Adrenal gland (tissue), 12 donors: ENCODE measurements around the gene ANAPC2. TPM values are rescaled to one million over a fixed set of nuclear protein-coding genes. Genes with fewer than 3 reads are reported as not detected.

ENCODE experiments used
- DNase-seq, 7 donors: peaks; one replicate each; pipeline ENCODE4 v3.0.0-alpha.2; 2019 to 2020
- H3K27ac ChIP-seq, 5 donors: fragments of 200-600 bp; sonication (generic) in 4 of 5; 1 replicate in 3 of 5; 2 replicates in 2 of 5; pipeline versions ENCODE4 v1.5.1 to v1.8.0; 2016 to 2020; ENCODE audit warnings: mild to moderate bottlenecking in 1 of 5
- H3K27me3 ChIP-seq: fragments of 200-600 bp; 2 replicates; pipeline ENCODE4 v1.8.0; 2021
- H3K36me3 ChIP-seq, 2 donors: fragments of 200-600 bp; replicated peaks in 1 of 2; 1 replicate in 1 of 2; 2 replicates in 1 of 2; pipeline versions ENCODE4 v1.5.1 to v1.8.0; 2018 to 2022
- H3K4me1 ChIP-seq, 2 donors: fragments of 200-600 bp; replicated peaks in 1 of 2; 1 replicate in 1 of 2; 2 replicates in 1 of 2; pipeline versions ENCODE4 v1.5.1 to v1.8.0; 2018 to 2021
- H3K4me3 ChIP-seq, 4 donors: fragments of 200-600 bp; sonication (generic) in 3 of 4; one replicate each; pipeline ENCODE4 v1.5.1; 2016 to 2018
- H3K9me3 ChIP-seq, 3 donors: fragments of 200-600 bp; sonication (generic) in 1 of 3; replicated peaks in 1 of 3; 1 replicate in 2 of 3; 2 replicates in 1 of 3; pipeline versions ENCODE4 v1.5.1 to v1.8.0; 2016 to 2021
- POLR2A ChIP-seq, 2 donors: fragments of 450-650 bp; IDR thresholded peaks; one replicate each; pipeline ENCODE4 v1.6.1; 2017; ENCODE audit warnings: antibody characterized with exemption in 2 of 2, mild to moderate bottlenecking in 2 of 2, moderate library complexity in 1 of 2
- WGBS, 4 donors: extraction: QIAGEN DNeasy Blood & Tissue Kit in 2 of 4; methylation state at CpG; one replicate each; pipeline versions ENCODE4 v1.1.5 to v1.1.7; 2013 to 2017; 5-methylcytosine and 5-hydroxymethylcytosine counted together
- intact Hi-C, 2 donors: fragments of 100-400 bp; cut with DNase I; formaldehyde crosslinking; loops; one replicate each; pipeline versions ENCODE4 v1.14.1 to v1.15.0; 2022 to 2023
- polyA plus RNA-seq, 3 donors: library from polyadenylated mRNA; stranded (reverse); fragments of 200-250 nt in 2 of 3; fragments of 350-450 nt in 1 of 3; fragmentation: Illumina TruSeq in 1 of 3; extraction: RNeasy Lipid Tissue Mini Kit (QIAGEN cat#74804) in 1 of 3; gene quantifications; one replicate each; pipeline ENCODE4 v1.2.3, GENCODE V29; 2013 to 2014
- total RNA-seq, 9 donors: library from RNA; depleted of rRNA in 4 of 9; stranded (reverse); fragments of >200 nt in 4 of 9; fragments of 120-200 nt in 1 of 9; fragmentation: NEBNext Ultra II Directional in 1 of 9; extraction: Animal tissue kit (Norgen Biotek cat#: 25700) in 1 of 9; gene quantifications; one replicate each; pipeline versions ENCODE4 v1.1.0 to v1.2.4, GENCODE V29; 2013 to 2023
- TF ChIP-seq, protein P1 (sequence below), 6 experiments: fragments of 450-650 bp in 4 of 6; fragments of 200-600 bp in 2 of 6; sonication (generic) in 1 of 6; IDR thresholded peaks; 1 replicate in 5 of 6; 2 replicates in 1 of 6; pipeline versions ENCODE4 v1.5.1 to v1.8.0; 2016 to 2021; ENCODE audit warnings: antibody characterized with exemption in 6 of 6, mild to moderate bottlenecking in 2 of 6, moderate library complexity in 1 of 6
- donor health status: healthy with polysubstance abuse.
- donor health status: Bipolar disorder and iron deficiency.
- donor health status: DM: yes; HTN: yes; CAD: no.
- donor health status: DM: no; HTN: no; CAD: no.
- donor health status: DM: no; HTN: no; CAD: no.
- donor health status: DM: yes; HTN: yes; CAD: no.

Gene ANAPC2
- total and polyA plus RNA-seq, 12 donors = 7.1 to 162 (median 32.0) TPM

DNA sequence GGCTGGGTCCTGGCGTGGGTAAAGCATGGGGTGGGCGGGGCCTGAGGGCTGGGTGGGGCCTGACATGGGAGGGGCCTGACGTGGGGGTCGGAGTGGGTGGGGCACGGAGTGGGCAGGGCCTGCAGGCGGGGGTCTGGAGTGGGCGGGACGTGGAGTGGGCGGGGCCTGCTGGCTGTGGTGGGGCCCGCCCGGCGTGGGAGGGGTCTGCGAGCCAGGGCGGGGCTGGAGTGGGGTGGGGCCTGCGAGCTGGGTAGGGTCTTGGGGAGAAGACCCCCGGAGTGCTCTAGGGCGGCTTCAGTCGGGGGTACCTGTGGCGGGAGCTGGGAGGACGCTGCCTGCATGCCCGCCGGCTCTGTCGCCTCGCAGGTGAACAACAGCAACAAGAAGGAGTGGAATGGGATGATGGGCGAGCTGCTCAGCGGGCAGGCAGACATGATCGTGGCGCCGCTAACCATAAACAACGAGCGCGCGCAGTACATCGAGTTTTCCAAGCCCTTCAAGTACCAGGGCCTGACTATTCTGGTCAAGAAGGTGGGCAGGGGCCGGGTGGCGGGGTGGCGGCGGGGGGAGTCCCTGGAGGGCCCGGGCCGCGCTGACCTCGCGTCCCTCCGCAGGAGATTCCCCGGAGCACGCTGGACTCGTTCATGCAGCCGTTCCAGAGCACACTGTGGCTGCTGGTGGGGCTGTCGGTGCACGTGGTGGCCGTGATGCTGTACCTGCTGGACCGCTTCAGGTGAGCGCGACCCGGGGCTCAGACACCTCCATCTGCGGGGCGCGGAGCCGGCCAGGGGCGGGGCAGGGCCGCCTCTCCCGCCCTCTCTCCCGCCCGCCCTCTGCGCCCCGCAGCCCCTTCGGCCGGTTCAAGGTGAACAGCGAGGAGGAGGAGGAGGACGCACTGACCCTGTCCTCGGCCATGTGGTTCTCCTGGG is 26.5 kb downstream of the ANAPC2 start:
- peaks cover 86% of the 10 kb centered on the region for H3K27me3 ChIP-seq
- no peak for DNase-seq
- peaks cover 0 to 11% of the 10 kb centered on the region in 2 donors for H3K4me1 ChIP-seq
- TF ChIP-seq, protein P1, sequence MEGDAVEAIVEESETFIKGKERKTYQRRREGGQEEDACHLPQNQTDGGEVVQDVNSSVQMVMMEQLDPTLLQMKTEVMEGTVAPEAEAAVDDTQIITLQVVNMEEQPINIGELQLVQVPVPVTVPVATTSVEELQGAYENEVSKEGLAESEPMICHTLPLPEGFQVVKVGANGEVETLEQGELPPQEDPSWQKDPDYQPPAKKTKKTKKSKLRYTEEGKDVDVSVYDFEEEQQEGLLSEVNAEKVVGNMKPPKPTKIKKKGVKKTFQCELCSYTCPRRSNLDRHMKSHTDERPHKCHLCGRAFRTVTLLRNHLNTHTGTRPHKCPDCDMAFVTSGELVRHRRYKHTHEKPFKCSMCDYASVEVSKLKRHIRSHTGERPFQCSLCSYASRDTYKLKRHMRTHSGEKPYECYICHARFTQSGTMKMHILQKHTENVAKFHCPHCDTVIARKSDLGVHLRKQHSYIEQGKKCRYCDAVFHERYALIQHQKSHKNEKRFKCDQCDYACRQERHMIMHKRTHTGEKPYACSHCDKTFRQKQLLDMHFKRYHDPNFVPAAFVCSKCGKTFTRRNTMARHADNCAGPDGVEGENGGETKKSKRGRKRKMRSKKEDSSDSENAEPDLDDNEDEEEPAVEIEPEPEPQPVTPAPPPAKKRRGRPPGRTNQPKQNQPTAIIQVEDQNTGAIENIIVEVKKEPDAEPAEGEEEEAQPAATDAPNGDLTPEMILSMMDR (IDR thresholded peaks at IDR 0.05) = no peak
- TF ChIP-seq POLR2A (IDR thresholded peaks at IDR 0.05) = no peak
- intact Hi-C loops = no loop called here
- no peaks in the 10 kb centered on the region for H3K9me3 ChIP-seq
- no peaks in the 10 kb centered on the region for H3K36me3 ChIP-seq
- WGBS, 4 donors = 2 to 5% (median 3%) methylated on average over 12 to 68 of the region's 71 CpGs
- H3K27ac ChIP-seq = no peak overlapping the region
- H3K4me3 ChIP-seq = no peak overlapping the region

DNA sequence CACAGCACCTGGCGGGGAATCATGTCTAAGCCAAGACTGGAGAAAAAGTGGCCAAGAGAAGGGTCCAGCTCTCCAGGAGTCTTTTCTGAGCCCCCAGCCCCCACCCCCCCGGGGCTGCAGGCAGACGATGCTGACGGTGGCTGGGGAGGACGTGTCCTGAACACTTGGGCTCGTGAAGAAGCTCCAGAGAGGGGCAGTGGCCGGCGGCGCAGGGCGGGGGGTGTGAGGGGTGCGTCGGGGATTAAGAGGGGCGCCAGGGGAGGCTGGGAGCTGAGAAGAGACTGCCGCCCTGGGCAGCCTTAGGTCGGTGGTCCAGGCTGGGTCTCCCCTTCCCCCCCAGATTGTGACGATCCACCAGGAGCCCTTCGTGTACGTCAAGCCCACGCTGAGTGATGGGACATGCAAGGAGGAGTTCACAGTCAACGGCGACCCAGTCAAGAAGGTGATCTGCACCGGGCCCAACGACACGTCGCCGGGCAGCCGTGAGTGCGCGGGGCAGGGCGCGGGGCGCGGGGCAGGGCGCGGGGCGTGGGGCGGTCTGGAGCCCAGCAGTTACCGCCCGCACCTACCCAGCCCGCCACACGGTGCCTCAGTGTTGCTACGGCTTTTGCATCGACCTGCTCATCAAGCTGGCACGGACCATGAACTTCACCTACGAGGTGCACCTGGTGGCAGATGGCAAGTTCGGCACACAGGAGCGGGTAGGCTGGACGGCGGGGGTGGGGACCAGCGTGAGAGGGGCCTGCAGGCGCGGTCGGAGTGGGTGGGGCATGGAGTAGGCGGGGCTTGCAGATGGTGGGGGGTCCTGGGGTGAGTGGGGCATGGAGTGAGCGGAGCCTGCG is 27.4 kb downstream of the ANAPC2 start:
- peaks cover 86% of the 10 kb centered on the region for H3K27me3 ChIP-seq
- no peak for DNase-seq
- no peak overlapping the region for H3K27ac ChIP-seq
- 20 to 83% (median 26%) methylated on average over 1 to 56 of the region's 56 CpGs for WGBS, 4 donors
- intact Hi-C loops = no loop called here
- H3K4me3 ChIP-seq = no peak overlapping the region
- no peaks in the 10 kb centered on the region for H3K36me3 ChIP-seq
- no peak for TF ChIP-seq POLR2A (IDR thresholded peaks at IDR 0.05)
- TF ChIP-seq, protein P1 (IDR thresholded peaks at IDR 0.05) = no peak
- H3K9me3 ChIP-seq = no peaks in the 10 kb centered on the region
- H3K4me1 ChIP-seq = peaks cover 0 to 15% of the 10 kb centered on the region in 2 donors

DNA sequence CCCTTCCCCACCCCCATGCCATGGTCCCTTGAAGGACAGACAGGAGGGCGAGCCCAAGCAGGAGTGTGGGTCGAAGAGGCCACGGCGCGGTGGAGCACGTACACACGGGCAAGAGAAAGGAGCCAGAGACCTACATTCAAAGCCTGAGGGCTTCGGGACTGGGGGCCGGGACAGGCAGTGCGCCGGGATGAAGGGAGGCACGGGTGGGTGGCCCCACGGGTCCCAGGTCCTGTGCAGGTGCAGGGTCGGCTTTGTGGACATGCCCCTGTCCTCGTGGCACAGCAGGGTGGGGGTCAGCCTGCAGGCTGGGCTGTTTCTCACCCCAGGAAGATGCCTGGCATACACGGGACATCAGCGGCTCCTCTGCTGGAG is 28.3 kb downstream of the ANAPC2 start:
- TF ChIP-seq, protein P1 (IDR thresholded peaks at IDR 0.05) = no peak
- TF ChIP-seq POLR2A (IDR thresholded peaks at IDR 0.05) = no peak
- H3K4me3 ChIP-seq = no peak overlapping the region
- no peaks in the 10 kb centered on the region for H3K9me3 ChIP-seq
- peaks cover 0 to 15% of the 10 kb centered on the region in 2 donors for H3K4me1 ChIP-seq
- no peak overlapping the region for H3K27ac ChIP-seq
- peaks cover 78% of the 10 kb centered on the region for H3K27me3 ChIP-seq
- 56 to 74% (median 59%) methylated on average over 14 to 17 of the region's 17 CpGs for WGBS, 4 donors
- intact Hi-C loops = no loop called here
- no peak for DNase-seq
- H3K36me3 ChIP-seq = no peaks in the 10 kb centered on the region
